HepG2 (cell line): ENCODE measurements around the gene ETS2. TPM values are rescaled to one million over a fixed set of nuclear protein-coding genes. Genes with fewer than 3 reads are reported as not detected.

ENCODE experiments used
- CCDC6 ChIP-seq: sonication (generic); formaldehyde crosslinking; IDR thresholded peaks from 2 replicates; pipeline ENCODE4 v1.8.1; 2022; ENCODE audit warnings: mild to moderate bottlenecking, missing genetic modification reagents, moderate library complexity
- FOXC1 ChIP-seq: sonication (generic); formaldehyde crosslinking; IDR thresholded peaks from 2 replicates; pipeline ENCODE4 v1.8.0; 2022; ENCODE audit warnings: mild to moderate bottlenecking, missing genetic modification reagents, borderline replicate concordance
- KDM5B ChIP-seq: sonication (generic); formaldehyde crosslinking; IDR thresholded peaks from 2 replicates; pipeline ENCODE4 v1.4.0; 2020; ENCODE audit warnings: missing genetic modification reagents, mild to moderate bottlenecking, borderline replicate concordance
- MED8 ChIP-seq: sonication (generic); formaldehyde crosslinking; IDR thresholded peaks from 2 replicates; pipeline ENCODE4 v1.8.1; 2023; ENCODE audit warnings: mild to moderate bottlenecking, missing genetic modification reagents; ENCODE audit not compliant: insufficient replicate concordance
- RBFOX2 ChIP-seq: fragments of 200-400 bp; formaldehyde crosslinking; IDR thresholded peaks from 2 replicates; pipeline ENCODE4 v1.6.1; 2017; ENCODE audit warnings: low read depth, mild to moderate bottlenecking, low read length
- SAFB2 ChIP-seq: sonication (generic); formaldehyde crosslinking; IDR thresholded peaks from 2 replicates; pipeline ENCODE4 v1.5.1; 2020; ENCODE audit warnings: missing genetic modification reagents, low read depth, mild to moderate bottlenecking, borderline replicate concordance
- SOX5 ChIP-seq: IDR thresholded peaks from 2 replicates; pipeline ENCODE4 v1.6.1; 2016; ENCODE audit warnings: borderline replicate concordance
- SP1 ChIP-seq, 2 experiments: fragments of 450-650 bp in 1 of 2; sonication (generic) in 1 of 2; formaldehyde crosslinking in 1 of 2; IDR thresholded peaks; 2 replicates each; pipeline versions ENCODE4 v1.4.0 to v1.6.1; 2016 to 2020; ENCODE audit warnings: missing genetic modification reagents in 1 of 2
- ZNF274 ChIP-seq: sonication (generic); formaldehyde crosslinking; IDR thresholded peaks from 2 replicates; pipeline ENCODE4 v1.5.1; 2020; ENCODE audit warnings: mild to moderate bottlenecking, missing genetic modification reagents
- ZNF326 ChIP-seq: sonication (generic); formaldehyde crosslinking; IDR thresholded peaks from 2 replicates; pipeline ENCODE4 v1.4.0; 2020; ENCODE audit warnings: missing genetic modification reagents, borderline replicate concordance
- polyA plus RNA-seq, 8 experiments: library from polyadenylated mRNA; depleted of rRNA in 3 of 8; stranded (reverse) in 7 of 8; unstranded in 1 of 8; fragments of >200 nt; fragmentation: Illumina TruSeq in 4 of 8; extraction: Trizol in 4 of 8; gene quantifications; 2 replicates each; pipeline versions ENCODE4 v1.2.1 to v1.2.3, GENCODE V29; 2011 to 2016; ENCODE audit warnings: low read depth in 4 of 8, missing spikeins in 1 of 8, mixed read lengths in 1 of 8; ENCODE audit not compliant: insufficient read depth in 1 of 8
- total RNA-seq, 5 experiments: library from RNA; depleted of rRNA; stranded (reverse); fragments of >200 nt; fragmentation: Illumina TruSeq; extraction: Trizol; gene quantifications; 2 replicates each; pipeline ENCODE4 v1.2.3, GENCODE V29; 2016; ENCODE audit warnings: low read depth in 1 of 5
- TF ChIP-seq, protein P1 (sequence below): IDR thresholded peaks from 2 replicates; pipeline ENCODE4 v1.6.1; 2016; ENCODE audit warnings: missing compliant biosample characterization, missing genetic modification reagents, borderline replicate concordance
- TF ChIP-seq, protein P2 (sequence below): sonication (generic); formaldehyde crosslinking; IDR thresholded peaks from 2 replicates; pipeline ENCODE4 v1.9.0; 2021; ENCODE audit warnings: mild to moderate bottlenecking, missing genetic modification reagents

ETS2 gene
- total and polyA plus RNA-seq, 2 of the 13 experiments (the other 11 are each of a cell fraction or from before 2014, with no cell fraction given): 24.6 to 64.4 TPM

DNA sequence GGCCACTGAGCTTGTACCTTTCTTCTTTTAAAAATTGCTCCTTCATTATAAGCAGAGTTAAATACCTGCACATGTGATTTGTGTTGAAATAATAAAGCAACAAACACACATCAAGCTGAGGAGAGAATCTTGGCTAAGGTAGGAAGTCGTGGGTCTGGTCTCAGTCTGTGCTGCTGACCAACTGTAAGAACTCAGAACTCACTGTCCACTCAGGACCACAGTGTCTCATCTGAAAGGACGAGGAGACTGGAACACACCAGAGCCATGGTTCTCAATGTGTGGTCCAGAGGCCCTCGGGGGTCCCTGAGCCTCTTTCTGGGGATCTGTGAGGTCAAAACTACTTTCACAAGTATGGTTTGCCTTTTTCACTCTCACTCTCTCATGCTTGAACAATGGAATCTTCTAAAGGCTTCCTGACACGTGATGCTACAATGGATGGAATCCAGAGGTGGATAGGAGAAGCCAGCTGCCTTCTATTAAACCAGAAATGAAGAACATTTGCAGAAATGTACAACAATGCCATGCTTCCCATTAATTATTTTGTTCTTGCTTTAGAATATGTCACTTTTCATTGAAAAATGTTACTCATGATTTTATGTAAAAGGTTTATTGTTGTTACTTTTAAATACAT, 17.3 kb upstream of the ETS2 start (continued):
- TF ChIP-seq SOX5 (CRISPR knock-in tag): peak; percentile 59; the same call in 1 of the 2 replicates
- TF ChIP-seq SP1 (IDR thresholded peaks at IDR 0.05): no peak
- TF ChIP-seq SP1 (CRISPR knock-in tag; IDR thresholded peaks at IDR 0.05): peak; percentile 6; the same call in 1 of the 2 replicates
- TF ChIP-seq RBFOX2: no peak
- TF ChIP-seq MED8 (CRISPR knock-in tag): no peak
- TF ChIP-seq CCDC6 (CRISPR knock-in tag): no peak
- TF ChIP-seq, protein P1, sequence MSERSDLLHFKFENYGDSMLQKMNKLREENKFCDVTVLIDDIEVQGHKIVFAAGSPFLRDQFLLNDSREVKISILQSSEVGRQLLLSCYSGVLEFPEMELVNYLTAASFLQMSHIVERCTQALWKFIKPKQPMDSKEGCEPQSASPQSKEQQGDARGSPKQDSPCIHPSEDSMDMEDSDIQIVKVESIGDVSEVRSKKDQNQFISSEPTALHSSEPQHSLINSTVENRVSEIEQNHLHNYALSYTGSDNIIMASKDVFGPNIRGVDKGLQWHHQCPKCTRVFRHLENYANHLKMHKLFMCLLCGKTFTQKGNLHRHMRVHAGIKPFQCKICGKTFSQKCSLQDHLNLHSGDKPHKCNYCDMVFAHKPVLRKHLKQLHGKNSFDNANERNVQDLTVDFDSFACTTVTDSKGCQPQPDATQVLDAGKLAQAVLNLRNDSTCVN (CRISPR knock-in tag): no peak
- TF ChIP-seq, protein P2, sequence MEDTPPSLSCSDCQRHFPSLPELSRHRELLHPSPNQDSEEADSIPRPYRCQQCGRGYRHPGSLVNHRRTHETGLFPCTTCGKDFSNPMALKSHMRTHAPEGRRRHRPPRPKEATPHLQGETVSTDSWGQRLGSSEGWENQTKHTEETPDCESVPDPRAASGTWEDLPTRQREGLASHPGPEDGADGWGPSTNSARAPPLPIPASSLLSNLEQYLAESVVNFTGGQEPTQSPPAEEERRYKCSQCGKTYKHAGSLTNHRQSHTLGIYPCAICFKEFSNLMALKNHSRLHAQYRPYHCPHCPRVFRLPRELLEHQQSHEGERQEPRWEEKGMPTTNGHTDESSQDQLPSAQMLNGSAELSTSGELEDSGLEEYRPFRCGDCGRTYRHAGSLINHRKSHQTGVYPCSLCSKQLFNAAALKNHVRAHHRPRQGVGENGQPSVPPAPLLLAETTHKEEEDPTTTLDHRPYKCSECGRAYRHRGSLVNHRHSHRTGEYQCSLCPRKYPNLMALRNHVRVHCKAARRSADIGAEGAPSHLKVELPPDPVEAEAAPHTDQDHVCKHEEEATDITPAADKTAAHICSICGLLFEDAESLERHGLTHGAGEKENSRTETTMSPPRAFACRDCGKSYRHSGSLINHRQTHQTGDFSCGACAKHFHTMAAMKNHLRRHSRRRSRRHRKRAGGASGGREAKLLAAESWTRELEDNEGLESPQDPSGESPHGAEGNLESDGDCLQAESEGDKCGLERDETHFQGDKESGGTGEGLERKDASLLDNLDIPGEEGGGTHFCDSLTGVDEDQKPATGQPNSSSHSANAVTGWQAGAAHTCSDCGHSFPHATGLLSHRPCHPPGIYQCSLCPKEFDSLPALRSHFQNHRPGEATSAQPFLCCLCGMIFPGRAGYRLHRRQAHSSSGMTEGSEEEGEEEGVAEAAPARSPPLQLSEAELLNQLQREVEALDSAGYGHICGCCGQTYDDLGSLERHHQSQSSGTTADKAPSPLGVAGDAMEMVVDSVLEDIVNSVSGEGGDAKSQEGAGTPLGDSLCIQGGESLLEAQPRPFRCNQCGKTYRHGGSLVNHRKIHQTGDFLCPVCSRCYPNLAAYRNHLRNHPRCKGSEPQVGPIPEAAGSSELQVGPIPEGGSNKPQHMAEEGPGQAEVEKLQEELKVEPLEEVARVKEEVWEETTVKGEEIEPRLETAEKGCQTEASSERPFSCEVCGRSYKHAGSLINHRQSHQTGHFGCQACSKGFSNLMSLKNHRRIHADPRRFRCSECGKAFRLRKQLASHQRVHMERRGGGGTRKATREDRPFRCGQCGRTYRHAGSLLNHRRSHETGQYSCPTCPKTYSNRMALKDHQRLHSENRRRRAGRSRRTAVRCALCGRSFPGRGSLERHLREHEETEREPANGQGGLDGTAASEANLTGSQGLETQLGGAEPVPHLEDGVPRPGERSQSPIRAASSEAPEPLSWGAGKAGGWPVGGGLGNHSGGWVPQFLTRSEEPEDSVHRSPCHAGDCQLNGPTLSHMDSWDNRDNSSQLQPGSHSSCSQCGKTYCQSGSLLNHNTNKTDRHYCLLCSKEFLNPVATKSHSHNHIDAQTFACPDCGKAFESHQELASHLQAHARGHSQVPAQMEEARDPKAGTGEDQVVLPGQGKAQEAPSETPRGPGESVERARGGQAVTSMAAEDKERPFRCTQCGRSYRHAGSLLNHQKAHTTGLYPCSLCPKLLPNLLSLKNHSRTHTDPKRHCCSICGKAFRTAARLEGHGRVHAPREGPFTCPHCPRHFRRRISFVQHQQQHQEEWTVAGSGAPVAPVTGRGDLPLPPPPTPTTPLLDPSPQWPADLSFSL (CRISPR knock-in tag): no peak
- no peak for TF ChIP-seq ZNF326
- peak; percentile 42; the same call in 1 of the 2 replicates for TF ChIP-seq KDM5B (CRISPR knock-in tag)
- no peak for TF ChIP-seq FOXC1 (CRISPR knock-in tag)
- no peak for TF ChIP-seq ZNF274
- 0 out of 2 replicates have a peak, but pooled peaks have one; percentile 30 for TF ChIP-seq SAFB2
